Stimulated activated CD4-positive, alpha-beta T cell treated with anti-CD3 and anti-CD28 coated beads, Interleukin-15, amount 100 ng/mL, for 1 hour (primary cell): ENCODE measurements around the gene ITPR2.
"Not testable (repeated sequence)": the region's sequence is repeated elsewhere in the genome, so short reads cannot be mapped to it uniquely, and the experiment has no call there.

Experiments used
- DNase-seq, 2 donors: peaks; one replicate each; pipeline ENCODE4 v3.0.0-alpha.2; 2020; ENCODE audit warnings: low read depth in 1 of 2, low spot score in 1 of 2

The ITPR2 gene

DNA sequence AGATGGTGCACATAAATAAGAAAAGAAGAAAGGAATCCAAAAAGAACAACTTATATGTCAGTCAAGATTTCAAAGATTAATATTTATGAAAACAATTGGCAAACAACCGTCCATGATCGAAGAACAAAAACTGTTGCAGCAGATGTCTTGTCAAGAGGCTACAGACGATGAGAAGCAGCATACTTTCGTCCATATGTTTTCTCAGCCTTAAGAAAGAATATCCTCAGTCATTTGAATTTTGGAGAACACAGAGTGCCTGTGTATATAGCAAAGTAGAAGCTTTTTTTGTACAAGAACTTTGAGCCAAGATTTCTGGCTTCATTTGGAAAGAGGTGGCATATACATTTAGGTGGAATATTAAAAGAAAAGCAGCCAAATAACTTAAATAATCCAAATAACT, 297.2 kb downstream of the ITPR2 start:
- no peak for DNase-seq

DNA sequence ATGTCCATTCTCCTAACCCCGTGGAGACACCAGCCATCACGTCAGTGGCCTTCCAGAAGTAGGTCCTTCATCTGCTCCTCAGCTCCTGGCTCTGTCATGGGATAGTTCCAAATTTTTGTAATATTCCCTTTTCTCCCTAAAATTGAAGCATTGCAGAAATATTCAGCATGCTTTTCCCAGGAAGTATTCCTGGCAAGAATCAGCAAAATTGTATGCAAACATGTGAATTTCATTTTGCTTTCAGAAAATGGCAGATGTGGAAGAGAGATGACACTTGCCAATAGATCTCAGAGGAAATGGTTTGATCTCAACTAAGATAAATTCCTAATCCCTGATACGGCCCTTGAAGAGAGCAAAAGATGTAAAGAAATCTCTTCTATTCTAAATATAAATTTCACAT, 298.9 kb downstream of the ITPR2 start:
- DNase-seq, result no peak

DNA sequence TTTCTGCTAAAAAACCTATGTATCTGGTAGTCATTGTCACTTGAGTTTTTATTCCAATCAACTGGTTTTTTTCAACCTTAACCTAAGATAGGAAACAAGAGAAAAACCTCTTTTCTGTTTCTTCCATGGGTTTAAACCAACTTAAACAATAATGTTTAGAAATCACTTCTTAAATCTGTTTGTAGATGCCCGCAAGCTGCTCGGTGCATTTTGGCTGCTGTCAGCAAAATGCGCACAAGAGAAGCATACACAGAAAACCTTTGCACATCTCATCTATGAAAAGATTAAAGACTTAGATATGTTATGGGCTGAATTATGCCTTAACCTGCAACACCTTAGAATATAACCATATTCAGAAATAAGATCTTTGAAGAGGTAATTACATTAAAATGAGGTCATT, 299.8 kb downstream of the ITPR2 start:
- no peak for DNase-seq

DNA sequence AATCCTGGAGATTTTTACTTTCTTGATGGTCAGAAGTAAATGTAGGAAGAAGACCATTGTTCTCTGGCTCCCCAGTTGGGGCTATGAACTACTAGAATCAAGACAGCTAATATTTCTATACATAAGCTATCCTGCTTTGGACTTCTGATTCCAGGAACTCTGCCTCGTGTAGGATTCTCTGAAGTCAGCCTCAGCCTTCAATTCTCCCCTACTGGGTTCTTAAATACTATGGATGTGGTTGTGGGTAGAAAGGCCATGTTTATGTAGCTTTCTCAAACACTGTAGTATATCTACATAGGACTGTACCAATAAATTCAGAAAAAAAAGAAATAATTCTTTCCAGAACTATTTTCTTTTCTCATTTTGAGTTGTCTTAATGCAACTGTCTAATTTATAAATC, 302.5 kb downstream of the ITPR2 start:
- no peak for DNase-seq

DNA sequence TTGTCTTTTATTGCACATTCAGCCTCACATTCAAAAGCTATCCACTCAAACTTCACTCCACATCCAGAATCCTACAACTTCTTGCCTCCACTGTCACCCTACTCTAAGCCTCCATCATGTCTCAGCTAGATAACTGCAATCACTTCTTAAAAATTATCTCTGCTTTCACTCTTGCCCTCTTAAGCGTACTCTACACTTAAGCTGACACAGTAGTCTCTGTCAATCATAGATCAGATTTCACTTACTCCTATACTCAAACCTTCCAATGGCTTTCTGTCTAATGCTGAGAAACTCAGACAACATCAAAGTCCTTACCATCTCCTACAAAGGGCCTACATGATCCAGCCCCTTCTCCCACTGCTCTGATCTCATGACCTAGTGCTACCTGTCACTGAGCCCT, 304.1 kb downstream of the ITPR2 start:
- DNase-seq, result no peak

DNA sequence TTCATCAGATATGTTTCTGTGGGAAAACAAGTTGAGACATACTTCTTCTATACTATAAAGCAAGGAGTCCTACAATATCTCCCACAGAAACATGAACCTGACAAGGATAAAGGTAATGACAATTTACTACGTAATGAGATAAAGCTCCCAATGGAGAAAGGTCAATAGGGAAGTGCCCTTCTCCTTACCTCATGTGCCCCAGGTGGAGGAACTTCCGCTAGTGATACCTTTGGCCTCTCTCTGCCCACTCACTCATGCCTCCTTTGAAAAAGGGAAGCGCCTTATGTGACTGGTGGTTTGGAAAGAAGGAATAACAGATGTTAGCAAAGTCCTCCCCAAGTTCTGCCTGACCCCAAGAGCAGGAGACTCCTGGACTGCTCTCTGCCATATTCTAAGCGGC, 305.3 kb downstream of the ITPR2 start:
- DNase-seq, result no peak

DNA sequence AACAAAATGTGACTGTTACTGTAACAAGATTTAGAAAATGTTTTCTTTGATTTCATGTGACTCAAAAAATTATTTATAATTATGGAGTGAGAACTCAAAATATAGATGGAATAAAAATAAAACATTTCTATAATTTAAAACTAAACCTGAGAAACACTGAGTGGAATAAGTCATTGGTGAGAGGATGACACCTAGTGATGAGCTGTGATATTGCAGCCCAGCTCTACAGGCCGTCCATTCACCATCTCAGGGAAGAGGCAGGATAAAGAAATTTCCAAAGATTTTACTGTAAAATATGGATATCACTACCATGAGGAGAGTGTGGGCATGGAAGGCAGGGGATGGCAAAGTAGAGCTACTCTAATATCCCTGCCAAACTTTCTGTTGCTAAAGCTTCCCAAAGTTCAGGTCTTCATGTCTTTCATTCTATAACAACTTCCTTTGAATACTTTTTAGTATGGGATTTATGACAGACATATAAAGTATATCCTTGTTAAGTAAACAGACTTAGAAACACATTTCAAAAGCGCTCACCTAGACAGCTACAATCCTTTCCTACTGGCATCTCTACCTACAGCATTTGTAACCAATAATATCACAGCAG, 308.0 kb downstream of the ITPR2 start:
- no peak for DNase-seq

DNA sequence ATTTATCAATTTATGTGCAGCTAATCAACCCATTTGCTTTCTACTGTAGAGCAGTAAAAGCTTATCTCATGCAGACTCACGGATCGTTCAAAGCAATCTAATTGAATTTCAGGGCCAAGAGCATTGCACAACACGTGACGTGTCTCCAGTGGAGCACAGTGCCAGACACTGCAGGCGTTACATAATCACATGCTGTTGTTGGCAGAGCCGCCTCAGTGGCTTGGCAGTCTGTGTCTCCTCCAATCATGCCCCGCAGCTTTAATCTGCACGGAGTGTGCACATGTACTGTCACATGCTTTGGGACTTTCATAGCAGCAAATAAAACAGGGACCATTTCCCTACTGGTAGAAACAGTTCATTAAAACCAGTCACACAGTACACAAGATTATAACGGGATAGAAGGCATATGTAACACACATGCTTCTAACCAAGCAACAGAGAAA, 309.3 kb downstream of the ITPR2 start:
- no peak for DNase-seq

DNA sequence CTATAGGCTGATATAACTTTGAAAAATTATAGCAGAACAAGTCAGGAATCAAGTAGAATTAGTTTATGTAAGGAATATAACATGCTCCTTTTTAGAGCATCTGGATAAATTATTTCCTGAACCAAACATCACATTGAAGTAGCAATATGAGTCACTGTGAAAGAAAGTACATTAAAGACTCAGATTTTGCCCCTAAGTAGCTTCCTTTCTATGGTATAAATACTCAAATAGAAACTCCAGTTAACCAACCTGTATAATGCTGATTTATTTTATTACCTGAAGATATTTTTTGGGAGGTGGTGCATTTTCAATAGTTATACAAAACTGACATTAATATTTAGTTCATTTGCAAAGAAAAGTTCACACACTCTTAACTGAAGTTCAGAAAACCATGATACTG, 312.1 kb downstream of the ITPR2 start:
- no peak for DNase-seq

DNA sequence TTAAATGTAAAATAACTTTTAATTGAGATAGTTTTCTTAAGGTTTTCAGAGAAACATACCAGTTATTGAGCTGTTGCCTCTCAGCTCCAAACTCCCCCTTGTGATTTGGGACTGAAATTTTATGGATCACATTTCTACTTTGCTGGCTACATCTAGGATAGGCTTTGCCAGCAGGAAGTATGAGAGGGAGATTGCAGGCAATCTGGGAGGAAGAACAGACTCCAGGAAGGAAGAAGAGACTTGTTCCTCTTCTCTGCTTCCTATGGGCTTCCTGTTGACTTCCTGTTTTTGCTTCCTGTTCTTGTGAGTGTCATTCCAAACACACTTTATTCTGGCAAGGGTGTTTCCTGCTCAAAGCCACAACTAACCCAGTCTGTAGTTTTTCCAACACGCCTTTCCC, 312.9 kb downstream of the ITPR2 start:
- no peak for DNase-seq

DNA sequence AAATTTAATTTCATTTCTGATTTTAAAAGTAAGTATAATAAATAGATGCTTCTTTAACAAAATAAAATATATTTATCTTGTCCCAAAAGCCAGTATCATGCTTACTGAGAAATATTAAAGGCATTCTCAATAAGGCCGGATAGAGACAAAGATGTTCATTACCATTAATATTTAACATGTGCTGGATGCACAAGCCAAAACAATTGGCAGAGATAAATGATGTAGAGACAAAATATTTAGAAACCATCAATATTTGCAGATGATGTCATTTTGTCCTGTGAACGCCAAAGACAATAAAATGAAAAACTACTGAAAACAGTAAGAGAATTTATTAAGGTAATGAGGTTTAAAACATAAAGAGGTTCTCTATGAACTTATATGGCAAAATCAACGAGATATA, 313.5 kb downstream of the ITPR2 start:
- DNase-seq, result no peak

DNA sequence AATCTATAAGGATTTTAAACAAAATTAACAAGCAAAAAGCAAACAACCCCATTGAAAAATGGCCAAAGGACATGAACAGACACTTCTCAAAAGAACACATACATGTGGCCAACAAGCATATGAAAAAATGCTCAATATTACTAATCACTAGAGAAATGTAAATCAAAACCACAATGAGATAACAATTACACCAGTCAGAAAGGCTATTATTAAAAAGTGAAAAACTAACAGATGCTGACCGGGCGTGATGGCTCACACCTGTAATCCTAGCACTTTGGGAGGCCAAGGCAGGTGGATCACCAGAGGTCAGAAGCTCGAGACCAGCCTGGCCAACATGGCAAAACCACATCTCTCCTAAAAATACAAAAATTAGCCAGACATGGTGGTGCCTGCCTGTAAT, 315.7 kb downstream of the ITPR2 start:
- not testable (repeated sequence) for DNase-seq

DNA sequence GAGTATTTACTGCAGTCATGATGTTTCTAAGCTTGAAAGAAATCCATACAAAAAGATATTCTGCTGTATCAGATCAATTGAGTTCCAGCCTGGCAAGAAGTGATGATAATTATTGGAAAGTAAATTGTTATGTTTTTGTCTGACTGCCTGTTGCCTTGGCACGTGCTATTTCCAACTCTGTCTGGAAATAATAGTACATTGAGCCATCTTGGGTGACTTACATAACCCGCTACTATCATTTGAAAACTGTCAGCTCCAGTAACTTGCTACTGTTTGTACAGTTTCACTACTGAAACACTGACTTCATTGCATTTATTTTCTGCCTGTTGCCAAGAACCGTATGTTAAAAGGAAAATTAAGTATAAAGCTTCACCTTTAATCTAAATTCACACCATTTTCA, 318.6 kb downstream of the ITPR2 start:
- no peak for DNase-seq

DNA sequence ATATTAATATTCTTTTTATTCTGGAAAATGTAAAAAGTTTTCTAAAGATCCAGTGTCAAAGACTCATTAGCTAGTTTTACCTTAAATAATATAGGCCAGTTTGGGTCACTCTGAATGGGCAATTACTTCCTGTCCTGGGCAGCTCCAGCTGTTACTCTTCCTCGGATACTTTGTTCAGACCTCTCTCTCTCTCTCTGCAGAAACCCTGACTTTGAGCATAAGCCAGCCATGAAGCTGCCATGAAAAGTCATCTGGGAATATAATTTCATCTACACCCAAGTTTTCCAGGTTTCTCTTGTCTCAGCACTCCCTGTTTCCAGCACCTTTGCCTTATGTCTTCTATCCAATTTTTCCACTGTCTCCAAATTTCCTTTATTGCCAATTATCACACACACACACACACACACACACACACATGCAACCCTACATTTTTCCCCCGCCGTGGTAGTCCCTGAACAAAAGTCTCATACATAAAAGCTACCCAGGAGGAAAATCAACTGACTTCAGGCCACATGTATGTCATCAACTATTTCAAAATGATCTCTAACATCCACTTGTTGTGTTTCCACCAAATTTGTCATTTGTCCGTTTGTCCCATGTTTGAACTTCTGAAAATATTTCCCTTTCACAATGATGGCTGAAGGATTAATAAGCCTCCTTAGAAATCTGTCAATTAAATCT, 319.5 kb downstream of the ITPR2 start:
- no peak for DNase-seq

DNA sequence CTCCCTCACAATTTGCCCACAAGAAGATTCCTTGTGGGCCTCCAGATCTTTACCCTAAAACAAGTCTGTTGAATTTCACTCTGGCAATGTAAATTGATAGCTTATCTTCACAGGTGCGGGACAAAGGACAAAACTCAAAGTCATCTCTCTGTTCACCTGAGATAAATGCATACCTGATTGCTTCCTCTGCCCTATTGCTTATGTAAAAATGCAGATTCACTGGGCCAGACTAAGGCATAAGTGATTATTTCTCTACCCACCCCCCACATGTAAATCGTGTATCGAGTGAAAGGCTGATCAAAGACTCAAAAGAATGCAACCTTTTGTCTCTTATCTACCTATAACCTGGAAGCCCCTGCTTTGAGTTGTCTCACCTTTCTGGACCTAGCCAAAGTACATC, 320.8 kb downstream of the ITPR2 start:
- no peak for DNase-seq

DNA sequence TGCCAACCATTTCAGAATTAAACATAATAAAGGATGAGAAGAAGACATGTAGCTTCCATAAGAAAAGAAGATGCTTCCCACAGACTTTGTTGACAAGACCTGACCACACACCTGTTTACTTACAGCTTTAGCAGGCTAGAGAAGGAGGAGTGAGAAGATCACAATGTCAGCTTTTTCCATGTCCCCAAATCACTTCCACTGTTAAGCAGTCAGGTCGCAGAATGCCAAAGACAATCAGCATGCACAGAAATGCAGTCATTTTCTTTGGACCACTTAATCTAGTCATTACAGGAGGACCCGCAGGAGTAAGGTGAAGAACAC, 322.7 kb downstream of the ITPR2 start:
- no peak for DNase-seq

DNA sequence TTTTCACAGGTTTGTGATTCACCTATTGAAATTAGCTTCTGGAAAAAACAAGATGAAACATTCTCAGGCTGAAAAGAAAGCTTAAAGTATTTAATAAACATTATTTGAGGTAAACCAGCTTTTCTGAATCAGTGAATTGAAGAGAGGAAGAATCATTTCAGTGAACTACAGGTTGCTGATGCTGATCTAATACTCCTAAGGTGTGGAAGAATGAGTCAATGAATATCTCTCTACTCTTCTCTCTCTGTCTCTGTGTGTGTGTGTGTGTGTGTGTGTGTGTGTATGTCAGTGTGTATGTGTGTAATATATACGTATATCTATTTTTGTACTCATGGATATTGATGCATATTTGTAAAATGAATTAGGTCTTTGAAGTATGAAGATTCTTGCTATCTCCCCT, 325.4 kb downstream of the ITPR2 start:
- no peak for DNase-seq

DNA sequence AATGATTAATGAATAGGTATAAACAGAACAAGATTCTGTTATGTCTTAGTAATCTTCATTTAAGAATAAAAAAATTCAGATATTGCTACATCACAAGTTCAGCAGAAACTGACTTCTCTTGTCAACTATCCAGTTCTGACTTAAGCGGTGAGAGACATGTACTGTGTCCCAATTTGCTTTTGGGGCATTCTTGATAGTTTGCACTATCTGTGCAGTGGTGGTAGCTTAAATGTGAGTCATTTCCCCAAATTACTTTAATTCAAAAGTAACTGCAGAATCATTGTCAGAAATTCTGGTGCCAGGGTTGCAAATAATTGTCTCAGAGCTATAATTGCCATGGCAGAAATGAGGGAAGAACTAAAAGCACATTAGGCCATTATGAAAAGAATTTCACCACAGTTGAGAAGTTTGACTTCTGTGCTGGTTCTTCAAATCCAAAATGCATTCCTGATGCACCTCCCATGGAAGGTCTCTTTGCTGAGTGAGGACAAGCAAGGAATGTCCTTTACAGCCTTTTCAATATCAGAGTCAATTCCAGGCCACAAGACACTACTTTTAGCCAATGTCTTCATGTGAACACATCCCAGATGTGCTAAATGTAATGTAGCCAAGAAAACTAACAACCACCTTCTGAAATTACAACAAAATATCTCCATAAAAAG, 332.9 kb downstream of the ITPR2 start:
- no peak for DNase-seq

DNA sequence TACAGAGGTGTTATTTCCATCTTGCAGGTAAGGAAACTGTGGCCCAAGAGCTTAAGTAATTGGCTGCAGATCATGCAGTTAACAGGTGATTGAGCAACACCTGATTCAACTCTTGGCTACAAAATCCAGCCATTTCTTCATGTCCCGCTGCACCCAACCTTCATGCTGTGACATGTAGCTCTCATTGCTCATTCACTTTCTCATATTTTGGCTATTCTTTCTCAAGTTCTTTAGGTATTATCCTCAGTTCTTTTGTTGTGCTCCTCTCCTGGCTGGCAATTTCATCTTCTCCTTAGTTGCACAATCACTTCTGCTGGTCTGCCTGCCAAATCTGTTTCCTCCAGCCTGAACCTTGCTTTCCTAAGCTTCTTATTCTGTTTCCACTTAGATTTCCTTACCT, 336.8 kb downstream of the ITPR2 start:
- no peak for DNase-seq

DNA sequence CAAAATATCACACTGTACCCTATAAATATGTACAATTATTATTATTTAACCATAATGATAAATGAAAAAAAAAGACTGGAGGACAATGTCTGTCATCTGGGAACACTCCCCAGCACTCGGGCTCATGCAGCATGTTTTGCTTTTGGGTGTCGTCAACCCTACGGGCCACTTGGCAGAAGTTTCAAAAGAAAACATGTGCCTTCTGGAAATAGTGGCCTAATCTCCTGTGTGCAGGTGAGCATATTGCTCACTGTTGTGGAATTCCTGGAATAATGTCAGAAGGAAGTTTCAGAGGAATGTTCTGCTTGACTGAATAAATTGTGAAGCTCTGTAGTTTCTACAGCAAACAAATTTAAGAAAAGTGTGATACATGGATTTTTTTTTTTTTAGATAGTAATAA, 339.3 kb downstream of the ITPR2 start:
- no peak for DNase-seq

DNA sequence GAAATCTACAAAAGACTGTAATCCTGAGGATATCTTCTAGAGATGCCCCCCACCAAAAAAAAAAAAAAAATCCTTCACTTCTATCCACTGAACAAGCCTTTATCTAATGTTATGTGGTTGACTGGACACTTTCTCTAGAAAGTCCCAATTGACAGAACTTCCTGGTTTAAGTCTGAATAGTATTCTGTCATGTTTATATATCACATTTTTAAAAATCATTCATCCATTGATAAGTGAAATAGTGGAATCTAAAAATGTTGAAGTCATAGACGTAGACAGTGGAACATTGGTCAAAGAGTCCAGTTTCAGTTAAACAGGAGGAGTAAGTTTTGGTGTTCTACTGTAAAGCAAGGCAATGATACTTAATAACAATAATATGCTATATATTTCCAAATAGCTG, 340.6 kb downstream of the ITPR2 start:
- no peak for DNase-seq

DNA sequence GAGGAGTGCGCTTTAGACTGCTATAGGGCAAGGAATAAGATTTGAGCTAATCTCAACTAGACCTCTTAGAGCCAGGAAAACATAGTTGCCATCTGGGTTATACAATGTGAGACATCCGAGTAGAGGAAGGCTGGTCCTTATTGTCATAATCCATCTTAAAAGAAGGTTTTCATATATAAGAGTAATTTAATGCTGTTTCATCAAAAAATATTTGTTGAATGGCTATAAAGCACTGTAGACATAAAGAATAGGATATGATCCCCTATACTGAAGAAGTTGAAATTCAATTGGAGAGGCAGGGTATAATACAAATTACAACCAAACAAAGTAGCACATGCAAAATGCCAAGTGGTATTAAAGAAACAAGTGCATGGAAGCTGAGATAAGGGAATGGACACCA, 343.1 kb downstream of the ITPR2 start:
- DNase-seq, result no peak

DNA sequence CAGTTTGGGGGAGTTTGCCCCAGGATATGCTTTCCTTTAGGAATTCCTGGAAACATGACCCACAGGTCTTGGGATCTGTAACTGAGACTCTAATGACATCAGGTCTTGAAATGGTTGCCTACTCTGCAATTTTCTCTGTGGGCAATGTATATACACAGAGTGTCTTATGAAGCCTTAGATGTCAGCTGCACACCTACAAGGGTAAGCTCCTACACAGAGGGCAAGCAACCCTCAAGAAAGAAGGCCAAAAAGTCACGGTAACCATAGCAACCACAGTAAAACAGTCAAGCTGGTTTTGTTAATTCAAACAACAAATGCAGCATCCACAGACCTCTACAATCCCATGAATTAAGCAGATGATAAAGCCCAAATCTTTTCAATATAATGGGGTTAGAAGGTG, 344.6 kb downstream of the ITPR2 start:
- DNase-seq, result no peak
